SK-N-SH (cell line): ENCODE measurements around the gene NAPA. TPM values are rescaled to one million over a fixed set of nuclear protein-coding genes. Genes with fewer than 3 reads are reported as not detected.

Experiments
- CTCF ChIA-PET: fragments of 300-600, 350-600 bp; formaldehyde crosslinking; extraction: SDS; loops from one replicate; lab custom pipeline; 2021; lab: Yijun Ruan, JAX
- POLR2A ChIA-PET: fragments of 350-600 bp; sonication (Branson Sonifier 250); formaldehyde crosslinking; extraction: SDS; loops from one replicate; lab custom pipeline; 2020; ENCODE audit warnings: antibody characterized with exemption, inconsistent platforms; lab: Yijun Ruan, JAX
- DNase-seq: peaks from one replicate; pipeline ENCODE4 v3.0.0; 2012
- H2AFZ ChIP-seq: fragments of 200-600 bp; sonication (generic); 2 replicates; pipeline ENCODE4 v1.8.1; 2016; ENCODE audit warnings: antibody characterized with exemption, mild to moderate bottlenecking, low read depth
- H3F3A ChIP-seq: fragments of 200-600 bp; sonication (generic); replicated peaks from 2 replicates; pipeline ENCODE3; 2016; ENCODE audit warnings: antibody characterized with exemption, mild to moderate bottlenecking; ENCODE audit not compliant: insufficient read depth
- H3K27ac ChIP-seq, 2 experiments: fragments of 200-500 bp in 1 of 2; fragments of 200-600 bp in 1 of 2; sonication (Bioruptor generic) in 1 of 2; sonication (generic), shearing (Covaris generic) in 1 of 2; 2 replicates each; pipeline versions ENCODE4 v1.5.1 to v1.6.1; 2014 to 2016; ENCODE audit warnings: low read depth in 2 of 2, inconsistent platforms in 1 of 2, low read length in 1 of 2, mild to moderate bottlenecking in 1 of 2, mixed read lengths in 1 of 2
- H3K27me3 ChIP-seq: fragments of 200-600 bp; sonication (generic), shearing (Covaris generic); 2 replicates; pipeline ENCODE4 v1.6.1; 2016; ENCODE audit warnings: mixed run types; ENCODE audit not compliant: insufficient read depth
- H3K36me3 ChIP-seq, 2 experiments: fragments of 200-500 bp in 1 of 2; fragments of 200-600 bp in 1 of 2; sonication (Bioruptor generic) in 1 of 2; sonication (generic) in 1 of 2; replicated peaks in 1 of 2; 2 replicates each; pipeline versions ENCODE3 to v1.5.1; 2014 to 2016; ENCODE audit warnings: low read length in 1 of 2, mild to moderate bottlenecking in 1 of 2; ENCODE audit not compliant: insufficient read depth in 2 of 2, control insufficient read depth in 1 of 2
- H3K4me1 ChIP-seq, 2 experiments: fragments of 200-500 bp in 1 of 2; fragments of 200-600 bp in 1 of 2; sonication (Bioruptor generic) in 1 of 2; sonication (generic), shearing (Covaris generic) in 1 of 2; 2 replicates each; pipeline versions ENCODE4 v1.5.1 to v1.6.1; 2014 to 2016; ENCODE audit warnings: low read depth in 1 of 2, low read length in 1 of 2, mixed run types in 1 of 2; ENCODE audit not compliant: insufficient read depth in 2 of 2, control insufficient read depth in 1 of 2
- H3K4me2 ChIP-seq: fragments of 200-600 bp; sonication (generic), shearing (Covaris generic); 2 replicates; pipeline ENCODE4 v1.6.1; 2017; ENCODE audit warnings: mixed run types
- H3K4me3 ChIP-seq, 2 experiments: fragments of 200-500 bp in 1 of 2; fragments of 200-600 bp in 1 of 2; sonication (Bioruptor generic) in 1 of 2; sonication (generic), shearing (Covaris generic) in 1 of 2; 2 replicates each; pipeline versions ENCODE4 v1.5.1 to v1.8.1; 2014 to 2016; ENCODE audit warnings: low read depth in 2 of 2, inconsistent platforms in 1 of 2, low read length in 1 of 2, mild to moderate bottlenecking in 1 of 2, mixed read lengths in 1 of 2, moderate library complexity in 1 of 2
- H3K79me2 ChIP-seq: fragments of 200-600 bp; sonication (generic); 2 replicates; pipeline ENCODE4 v1.8.1; 2017; ENCODE audit warnings: mild to moderate bottlenecking; ENCODE audit not compliant: insufficient read depth
- H3K9ac ChIP-seq: fragments of 200-600 bp; sonication (generic); 2 replicates; pipeline ENCODE4 v1.6.1; 2017; ENCODE audit warnings: mixed run types
- H3K9me2 ChIP-seq: fragments of 200-600 bp; sonication (generic); 2 replicates; pipeline ENCODE4 v1.6.1; 2017; ENCODE audit warnings: mixed run types
- H3K9me3 ChIP-seq: fragments of 200-600 bp; sonication (generic); 2 replicates; pipeline ENCODE4 v1.6.1; 2017; ENCODE audit warnings: mixed run types, mild to moderate bottlenecking, moderate library complexity
- H4K20me1 ChIP-seq: fragments of 200-600 bp; sonication (generic); 2 replicates; pipeline ENCODE4 v1.6.1; 2017; ENCODE audit warnings: mild to moderate bottlenecking, mixed run types; ENCODE audit not compliant: insufficient read depth
- CHD2 ChIP-seq: fragments of 150-350 bp; IDR thresholded peaks from 2 replicates; pipeline ENCODE4 v1.6.1; 2018; ENCODE audit warnings: low read length; ENCODE audit not compliant: partially characterized antibody
- EP300 ChIP-seq, 2 experiments: IDR thresholded peaks; 2 replicates each; pipeline versions ENCODE4 v1.4.0 to v1.6.1; 2012; ENCODE audit warnings: borderline replicate concordance in 1 of 2, low read depth in 1 of 2, low read length in 1 of 2
- IRF3 ChIP-seq: fragments of 150-350 bp; IDR thresholded peaks from 2 replicates; pipeline ENCODE4 v1.6.1; 2016; ENCODE audit warnings: mild to moderate bottlenecking, low read depth, low read length
- MAX ChIP-seq: IDR thresholded peaks from 2 replicates; pipeline ENCODE4 v1.4.0; 2012; ENCODE audit warnings: low read depth
- MEF2A ChIP-seq: IDR thresholded peaks from 2 replicates; pipeline ENCODE4 v1.4.0; 2012; ENCODE audit warnings: low read depth, borderline replicate concordance
- PBX3 ChIP-seq: IDR thresholded peaks from 2 replicates; pipeline ENCODE4; 2012
- POLR2AphosphoS5 ChIP-seq: IDR thresholded peaks from 2 replicates; pipeline ENCODE4 v1.6.1; 2012; ENCODE audit warnings: low read depth, low read length
- RCOR1 ChIP-seq: fragments of 150-350 bp; IDR thresholded peaks from 2 replicates; pipeline ENCODE4 v1.6.1; 2017; ENCODE audit warnings: antibody characterized with exemption, low read length
- RFX5 ChIP-seq: IDR thresholded peaks from 2 replicates; pipeline ENCODE4 v1.6.1; 2012; ENCODE audit warnings: mild to moderate bottlenecking, improper control_type of control experiment, low read length
- RXRA ChIP-seq: IDR thresholded peaks from 2 replicates; pipeline ENCODE4 v1.4.0; 2012; ENCODE audit warnings: low read depth, mild to moderate bottlenecking, borderline replicate concordance
- TCF12 ChIP-seq: IDR thresholded peaks from 2 replicates; pipeline ENCODE4 v1.4.0; 2012
- USF2 ChIP-seq: fragments of 150-350 bp; IDR thresholded peaks from 2 replicates; pipeline ENCODE4 v1.6.1; 2017; ENCODE audit warnings: antibody characterized with exemption, low read length, low read depth, borderline replicate concordance
- WGBS: methylation state at CpG from one replicate; pipeline ENCODE4 v1.1.6; 2017; ENCODE audit warnings: low lambda C conversion rate; 5-methylcytosine and 5-hydroxymethylcytosine counted together
- polyA plus RNA-seq, 3 experiments: library from polyadenylated mRNA; depleted of rRNA; stranded (reverse); fragments of >200 nt; gene quantifications; 2 replicates each; pipeline ENCODE4 v1.2.3, GENCODE V29; 2012

Gene NAPA
- polyA plus RNA-seq, 1 of the 3 experiments (the other 2 are of a cell fraction): 84.1 TPM

- H3K9me3 ChIP-seq: no peaks in the 10 kb centered on the region
- H3K4me1 ChIP-seq: peaks cover 0 to 30% of the 10 kb centered on the region in 2 experiments; a peak in 1 of 4 replicates
- H3K36me3 ChIP-seq: peaks cover 5 to 12% of the 10 kb centered on the region in 2 experiments
- H4K20me1 ChIP-seq: no peaks in the 10 kb centered on the region
- H3K27me3 ChIP-seq: no peaks in the 10 kb centered on the region
- 95% methylated on average over 10 of the region's 19 CpGs for WGBS
- ChIA-PET CTCF (interaction anchor here (0.8 to 3.8 kb wide), 5 partner anchors 21 to 211 kb away, joined by 3 to 16 read pairs (median 3); partner anchors contain the start of gene NAPA), POLR2A (no interaction called here)
- H3K79me2 ChIP-seq: no peaks in the 10 kb centered on the region
- H3K9ac ChIP-seq: no peak overlapping the region
- H3K27ac ChIP-seq: no peak overlapping the region
- H3K9me2 ChIP-seq: no peaks in the 10 kb centered on the region
- peaks cover 16% of the 10 kb centered on the region for H3F3A ChIP-seq
- H3K4me2 ChIP-seq: no peak overlapping the region
- TF ChIP-seq IRF3 (no peak), RFX5 (no peak), MEF2A (no peak), RCOR1 (no peak), USF2 (no peak), CHD2 (no peak), MAX (no peak), RXRA (no peak), PBX3 (no peak), EP300 (IDR thresholded peaks at IDR 0.05; ENCODE audit: borderline replicate concordance in 1 of 2, low read depth in 1 of 2, low read length in 1 of 2) (no peak), POLR2AphosphoS5 (no peak), TCF12 (no peak)
- TF ChIP-seq, all 33 proteins: peak for 0
- no peak for DNase-seq
- Histone ChIP-seq H3K4me3 (no peak overlapping the region), H2AFZ (no peak overlapping the region)
These were observed 27.0 kb downstream of the NAPA start for GRCh38 chr19:47487551-47488515.
